CD4-positive, alpha-beta T cell treated with Interleukin-6 for 4 hours (primary cell): ENCODE results near the gene NSFL1C.
"Not testable (repeated sequence)": the region's sequence is repeated elsewhere in the genome, so short reads cannot be mapped to it uniquely, and the experiment has no call there.

Source experiments
- DNase-seq: peaks from one replicate; pipeline ENCODE4 v3.0.0-alpha.2; 2020; ENCODE audit warnings: mixed read lengths

Gene NSFL1C

DNA sequence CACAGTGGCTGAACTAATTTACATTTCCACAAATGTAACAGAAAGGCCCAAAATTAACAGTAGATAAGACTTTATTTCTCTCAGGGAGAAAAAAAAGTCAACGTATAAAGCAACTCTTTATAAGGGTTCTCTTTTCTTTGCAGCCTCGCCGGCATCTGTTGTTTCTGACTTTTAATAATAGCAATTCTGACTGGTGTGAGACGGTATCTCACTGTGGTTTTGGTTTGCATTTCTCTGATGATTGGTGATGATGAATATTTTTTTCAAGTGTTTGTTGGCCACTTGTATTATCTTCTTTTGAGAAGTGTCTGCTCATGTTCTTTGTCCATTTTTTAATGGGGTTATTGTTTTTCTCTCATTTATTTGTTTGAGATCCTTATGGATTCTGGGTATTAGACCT is 46.6 kb downstream of the NSFL1C start:
- DNase-seq, result no peak

- DNase-seq, result no peak
Observed at GRCh38 chr20:1418350-1418749, 48.3 kb downstream of the NSFL1C start.

DNA sequence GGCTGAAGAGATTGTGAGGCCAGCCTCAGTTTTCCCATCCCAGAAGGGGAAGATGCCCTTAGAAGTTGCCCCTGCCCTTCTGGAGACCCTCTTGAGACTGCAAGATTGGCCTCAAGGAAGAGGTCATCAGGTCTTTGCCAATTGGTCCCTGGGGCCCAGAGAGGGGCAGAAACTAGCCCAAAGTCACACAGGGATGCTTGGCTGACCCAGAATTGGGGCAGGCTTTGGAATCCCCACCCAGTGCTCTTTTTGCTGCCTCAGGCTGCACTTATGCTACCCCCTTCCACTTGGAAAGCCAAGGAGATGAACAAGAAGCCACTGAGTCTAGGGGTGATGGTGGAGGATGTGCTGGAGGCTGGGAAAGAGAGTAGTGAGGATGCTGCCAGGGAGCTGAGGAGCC is 48.9 kb downstream of the NSFL1C start:
- DNase-seq, result no peak

GRCh38 chr20:1417273-1417672 is 49.4 kb downstream of the NSFL1C start:
- DNase-seq, result no peak

GRCh38 chr20:1415667-1416468 is 50.8 kb downstream of the NSFL1C start:
- DNase-seq, result no peak

DNA sequence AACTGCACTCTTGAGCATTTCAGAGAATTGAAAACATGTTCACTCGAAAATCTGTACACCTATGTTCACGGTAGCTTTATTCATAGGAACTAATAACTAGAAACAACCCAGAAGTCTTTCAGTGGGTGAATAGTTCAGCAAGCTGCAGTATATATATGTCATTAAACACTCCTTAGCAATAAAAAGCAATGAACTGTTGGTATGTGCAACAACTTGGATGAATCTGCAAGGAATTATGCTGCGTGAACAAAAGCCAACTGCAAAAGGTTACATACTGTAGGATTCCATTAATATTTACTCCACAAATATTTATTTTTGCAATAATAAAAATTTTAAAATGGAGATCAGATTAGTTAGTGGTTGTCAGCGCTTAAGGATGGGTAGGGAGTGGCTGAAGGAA is 51.7 kb downstream of the NSFL1C start:
- DNase-seq, result no peak

GRCh38 chr20:1405801-1406200 is 60.8 kb downstream of the NSFL1C start:
- DNase-seq, result no peak

GRCh38 chr20:1403624-1404023 is 63.0 kb downstream of the NSFL1C start:
- no peak for DNase-seq

DNA sequence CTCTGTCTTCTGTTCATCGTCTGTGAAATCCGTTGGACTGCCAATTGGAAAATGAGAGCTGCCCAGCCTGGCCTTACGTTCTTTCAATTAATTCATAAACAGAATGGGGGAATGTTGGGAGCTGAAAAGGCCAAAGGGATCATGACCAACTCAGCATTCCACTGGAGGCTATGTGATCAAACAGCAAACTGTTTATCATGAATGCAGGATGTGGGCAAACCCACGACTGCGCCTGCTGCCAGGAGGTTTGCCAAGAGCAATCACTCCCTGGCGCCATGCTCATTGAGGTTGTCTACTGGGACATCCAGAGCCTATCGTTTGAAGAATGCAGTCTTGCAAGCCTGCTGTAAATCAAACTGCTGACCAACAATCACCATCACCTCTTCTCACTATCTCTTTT is 64.5 kb downstream of the NSFL1C start:
- DNase-seq, result no peak

GRCh38 chr20:1401451-1401907 is 65.2 kb downstream of the NSFL1C start:
- no peak for DNase-seq

DNA sequence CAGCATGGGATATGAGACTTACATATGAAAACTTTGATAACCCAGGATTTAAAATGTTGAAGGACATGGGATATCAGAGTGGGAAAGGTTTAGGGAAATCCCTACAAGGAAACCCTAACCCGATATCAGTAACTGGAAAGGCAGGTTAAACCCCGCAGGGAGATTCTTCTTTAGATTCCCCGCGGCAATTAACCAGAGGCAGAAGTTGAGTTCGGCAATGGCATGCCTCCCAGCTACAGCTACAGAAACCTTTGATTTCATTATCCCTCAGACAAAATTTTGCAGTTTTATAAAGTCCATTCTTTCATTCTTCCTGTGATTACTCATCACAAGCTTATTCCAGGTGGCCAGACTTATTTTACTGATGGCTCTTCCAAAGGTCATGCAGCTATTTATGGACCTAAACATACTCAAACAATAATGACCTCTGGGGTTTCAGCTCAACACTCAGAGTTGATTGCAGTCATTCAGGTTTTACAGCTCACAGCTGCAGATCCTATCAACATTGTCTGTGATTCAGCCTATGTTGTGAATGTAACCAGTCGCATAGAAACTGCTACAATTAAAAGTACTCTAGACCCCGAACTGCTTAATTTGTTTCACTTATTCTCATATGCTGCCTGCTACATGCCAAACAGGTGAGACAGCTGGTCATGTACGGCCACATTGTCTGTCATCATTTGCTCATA is 66.8 kb downstream of the NSFL1C start:
- DNase-seq, result not testable (repeated sequence)

DNA sequence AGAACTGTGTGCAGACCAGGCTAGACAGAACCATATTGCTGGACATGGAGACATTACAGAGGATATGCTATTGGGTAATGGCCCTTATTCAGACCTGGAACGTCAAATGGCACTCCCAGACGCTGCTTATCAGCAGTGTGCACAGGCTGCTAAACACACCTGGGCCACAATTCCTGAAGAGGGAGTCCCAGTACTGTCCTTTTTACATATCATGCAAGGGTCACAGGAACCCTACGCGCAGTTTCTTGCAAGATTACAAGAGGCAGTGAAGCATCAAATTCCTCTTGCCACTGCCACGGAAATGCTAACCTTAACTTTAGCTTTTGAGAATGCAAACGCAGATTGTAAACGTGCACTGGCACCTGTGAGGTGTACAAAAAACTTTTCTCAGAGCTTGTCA is 68.5 kb downstream of the NSFL1C start:
- DNase-seq, result not testable (repeated sequence)

- DNase-seq, result no peak
Observed at GRCh38 chr20:1397710-1398109, 68.9 kb downstream of the NSFL1C start.

DNA sequence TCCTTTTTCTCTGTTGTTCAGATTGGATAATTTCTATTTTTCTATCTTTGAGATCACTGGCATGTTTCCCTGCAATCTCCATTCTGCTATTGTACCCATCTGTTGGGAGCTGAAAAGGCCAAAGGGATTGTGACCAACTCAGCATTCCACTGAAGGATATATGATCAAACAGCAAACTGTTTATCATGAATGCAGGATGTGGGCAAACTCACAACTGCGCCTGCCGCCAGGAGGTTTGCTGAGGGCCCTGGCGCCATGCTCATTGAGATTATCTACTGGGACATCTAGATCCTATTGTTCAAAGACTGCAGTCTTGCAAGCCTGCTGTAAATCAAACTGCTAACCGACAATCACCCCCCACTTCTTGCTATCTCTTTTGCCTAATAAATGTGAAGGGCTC is 69.9 kb downstream of the NSFL1C start:
- DNase-seq, result no peak

GRCh38 chr20:1396264-1396663 is 70.4 kb downstream of the NSFL1C start:
- DNase-seq, result no peak

DNA sequence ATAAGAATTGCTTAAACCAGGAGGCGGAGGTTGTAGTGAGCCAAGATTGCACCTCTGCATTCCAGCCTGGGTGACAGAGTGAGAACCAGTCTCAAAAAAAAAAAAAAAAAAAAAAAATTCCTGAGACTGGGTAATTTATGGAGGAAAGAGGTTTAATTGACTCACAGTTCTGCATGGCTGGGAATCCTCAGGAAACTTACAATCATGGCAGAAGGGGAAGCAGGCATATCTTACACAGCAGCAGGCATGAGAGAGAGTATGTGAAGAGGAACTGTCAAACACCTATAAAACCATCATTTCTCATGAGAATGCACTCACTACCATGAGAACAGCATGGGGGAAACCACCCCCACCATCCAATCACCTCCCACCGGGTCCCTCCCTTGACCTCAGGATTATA is 72.0 kb downstream of the NSFL1C start:
- DNase-seq, result no peak

- DNase-seq, result no peak
Observed at GRCh38 chr20:1393507-1393882, 73.2 kb downstream of the NSFL1C start.

DNA sequence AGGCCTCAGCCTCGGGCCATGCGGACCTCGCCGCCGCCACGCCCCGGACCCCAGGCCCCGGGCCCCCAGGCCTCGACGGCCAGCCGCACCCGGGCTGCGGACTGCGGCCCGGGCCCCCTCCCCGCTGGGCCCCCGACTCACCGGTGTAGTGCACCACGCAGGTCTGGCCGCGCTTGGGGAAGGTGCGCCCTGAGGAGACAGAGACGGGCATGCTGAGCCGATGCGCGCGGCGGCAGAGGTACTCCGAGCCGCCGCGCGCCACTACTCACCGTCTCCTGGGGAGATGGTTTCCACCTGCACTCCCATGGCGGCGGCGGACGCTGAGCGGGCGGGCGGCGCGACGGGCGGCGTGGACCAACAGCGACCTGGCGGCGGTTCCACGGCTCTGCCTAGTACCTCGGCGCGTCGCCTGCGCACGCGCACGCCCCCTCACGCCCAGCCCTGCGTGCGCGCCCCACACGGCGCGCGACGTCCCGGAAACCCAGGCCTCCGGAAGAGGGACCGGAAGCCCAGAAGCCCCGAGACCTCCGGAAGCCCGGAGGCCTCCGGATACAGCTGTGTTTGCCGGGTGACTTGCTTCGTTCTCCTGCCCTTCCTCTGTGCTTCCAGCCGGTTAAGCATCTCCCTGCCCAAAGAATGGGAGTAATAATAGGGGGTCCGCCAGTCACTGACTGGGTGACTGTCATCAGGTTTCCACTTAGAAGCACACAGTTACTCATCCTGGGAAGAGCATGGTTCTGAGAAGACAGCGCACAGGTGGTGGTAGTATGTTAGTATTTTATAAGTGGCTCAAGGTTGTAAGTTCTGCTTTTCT is 73.7 kb downstream of the NSFL1C start, which contains the start of gene FKBP1A:
Gene FKBP1A (minus strand): TSS at position 362 of the 814 bp plus-strand sequence. CDS start 56 bp downstream, at position 306.
- DNase-seq, result peak; percentile 93

DNA sequence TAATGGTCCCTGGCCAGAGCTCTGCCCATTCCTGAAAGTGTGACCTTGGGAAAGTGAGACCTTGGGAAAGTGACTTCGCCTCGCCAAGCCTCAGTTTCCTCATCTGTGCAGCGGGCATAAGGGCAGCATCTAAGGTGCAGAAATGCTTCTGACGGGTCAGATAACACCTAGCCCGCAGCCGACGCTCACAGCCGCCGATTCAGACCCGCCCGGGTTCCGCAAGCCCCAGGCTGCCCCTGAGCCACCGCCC is 74.3 kb downstream of the NSFL1C start:
- no peak for DNase-seq
